Activated CD8-positive, alpha-beta memory T cell treated with anti-CD3 and anti-CD28 coated beads, Interleukin-2, amount 50 U/mL, for 24 hours (primary cell): ENCODE results near the gene BASP1.
"Not testable (repeated sequence)": the region's sequence is repeated elsewhere in the genome, so short reads cannot be mapped to it uniquely, and the experiment has no call there.

Source experiments
- DNase-seq: peaks from one replicate; pipeline ENCODE4 v3.0.0-alpha.2; 2020; ENCODE audit errors: extremely low read depth

BASP1 gene

DNA sequence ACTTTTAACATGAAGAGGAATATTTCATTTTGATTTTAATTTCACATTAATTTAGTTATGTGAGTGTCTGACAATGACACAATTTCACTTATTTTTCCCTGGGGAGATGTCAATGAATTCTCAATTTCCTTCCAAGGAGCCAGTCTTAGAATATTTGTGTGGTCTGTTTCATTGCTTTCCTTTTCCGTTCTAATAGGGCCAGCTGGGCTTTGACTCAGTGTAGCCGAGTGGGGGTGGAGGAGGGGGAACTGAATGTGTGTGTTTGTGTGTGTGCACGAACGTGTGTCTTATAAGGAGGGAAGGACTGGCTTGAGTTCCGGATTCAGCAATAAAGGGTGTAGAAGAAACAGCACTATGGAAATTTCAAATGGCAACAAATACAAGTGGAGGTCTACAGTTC is 100.0 kb downstream of the BASP1 start:
- DNase-seq = no peak

DNA sequence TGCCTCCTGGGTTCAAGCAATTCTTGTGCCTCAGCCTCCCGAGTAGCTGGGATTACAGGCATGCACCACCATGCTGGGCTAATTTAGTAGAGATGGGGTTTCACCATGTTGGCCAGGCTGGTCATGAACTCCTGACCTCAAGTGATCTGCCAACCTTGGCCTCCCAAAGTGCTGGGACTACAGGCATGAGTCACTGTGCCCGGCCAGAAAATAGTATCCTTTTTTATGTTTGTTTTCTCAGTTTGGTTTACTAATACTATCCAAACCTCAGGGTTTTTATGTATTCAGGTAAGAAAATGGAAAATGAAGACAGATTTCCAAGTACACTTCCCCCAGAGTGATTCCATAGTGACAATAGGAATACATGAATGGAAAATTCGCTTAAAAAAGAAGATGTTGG is 101.7 kb downstream of the BASP1 start:
- DNase-seq = not testable (repeated sequence)

DNA sequence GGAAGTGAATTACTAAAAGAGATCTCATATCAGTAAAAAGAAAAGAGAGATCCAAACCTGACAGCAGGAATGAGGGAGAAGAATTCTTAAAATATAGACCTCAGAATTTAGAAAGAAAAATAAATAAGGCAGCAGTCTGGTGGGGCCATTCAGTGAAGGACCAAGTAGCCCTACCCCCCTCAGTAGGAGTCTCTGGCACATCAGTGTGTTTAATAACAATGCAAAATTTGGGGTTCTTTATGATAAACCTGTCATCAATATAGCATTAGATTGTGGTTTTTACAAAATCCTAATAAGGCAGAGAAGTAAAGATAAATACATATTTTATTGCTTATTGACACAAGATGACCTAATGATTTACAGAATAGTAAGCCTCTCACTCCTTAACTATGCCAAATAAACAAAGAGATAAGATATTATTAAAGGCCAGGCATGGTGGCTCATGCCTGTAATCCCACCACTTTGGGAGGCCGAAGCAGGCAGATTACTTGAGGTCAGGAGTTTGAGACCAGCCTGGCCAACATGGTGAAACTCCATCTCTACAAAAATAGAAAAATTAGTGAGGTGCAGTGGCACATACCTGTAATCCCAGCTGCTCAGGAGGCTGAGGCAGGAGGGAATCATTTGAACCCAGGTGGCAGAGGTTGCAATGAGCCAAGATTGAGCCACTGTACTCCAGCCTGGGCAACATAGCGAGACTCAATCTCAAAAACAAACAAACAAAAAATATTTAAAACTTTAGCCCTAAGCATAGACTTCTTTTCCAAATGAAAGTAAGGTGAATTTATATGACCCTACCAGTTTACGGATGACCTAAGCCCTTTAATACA is 108.6 kb downstream of the BASP1 start:
- DNase-seq = no peak
